ENCODE data around the gene TMEM106B.
"Not testable (repeated sequence)": the region's sequence is repeated elsewhere in the genome, so short reads cannot be mapped to it uniquely, and the experiment has no call there.

TMEM106B gene

DNA sequence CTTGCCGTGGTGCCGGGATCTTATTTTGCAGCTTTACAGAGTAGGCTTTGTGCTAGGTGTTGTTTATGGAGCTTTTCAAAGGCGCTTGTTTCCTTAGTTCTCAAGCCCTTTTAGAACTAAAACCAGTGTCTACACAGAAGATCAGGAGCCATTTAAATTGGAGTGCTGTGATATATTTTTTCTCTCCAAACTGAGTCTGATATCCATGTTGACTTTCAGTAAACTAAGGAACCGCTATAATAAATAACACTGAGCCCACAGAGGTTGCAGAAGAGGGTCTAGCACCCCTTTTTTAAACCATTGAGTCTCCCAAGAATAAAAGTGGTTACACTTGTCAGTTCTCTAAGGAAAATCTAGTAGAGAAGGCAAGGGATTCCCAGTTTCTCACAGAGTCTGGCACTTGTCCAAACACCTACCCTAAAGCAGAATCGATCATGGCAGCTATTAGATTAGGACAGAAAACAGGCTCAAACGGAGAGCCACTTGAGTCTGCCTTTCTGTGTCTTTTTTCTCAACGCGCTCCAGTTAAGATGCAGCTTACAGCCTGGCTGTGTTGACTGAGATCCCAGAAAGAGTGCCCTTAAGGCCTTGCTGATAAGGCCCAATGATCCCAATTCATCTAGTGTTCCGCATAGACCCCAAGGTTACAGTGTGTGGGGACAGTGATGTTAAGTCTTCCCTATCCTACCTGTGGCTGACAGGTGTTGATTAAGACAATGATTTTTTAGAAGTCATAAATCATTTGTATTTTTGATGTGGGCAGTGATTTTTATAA lies 804 bp downstream of the TMEM106B start:
- peak overlapping the region; percentile 92 for H3K27ac ChIP-seq
- POLR2A ChIA-PET (ENCODE audit: low non-redundant PET), result no interaction called here
- TF ChIP-seq, protein P1, sequence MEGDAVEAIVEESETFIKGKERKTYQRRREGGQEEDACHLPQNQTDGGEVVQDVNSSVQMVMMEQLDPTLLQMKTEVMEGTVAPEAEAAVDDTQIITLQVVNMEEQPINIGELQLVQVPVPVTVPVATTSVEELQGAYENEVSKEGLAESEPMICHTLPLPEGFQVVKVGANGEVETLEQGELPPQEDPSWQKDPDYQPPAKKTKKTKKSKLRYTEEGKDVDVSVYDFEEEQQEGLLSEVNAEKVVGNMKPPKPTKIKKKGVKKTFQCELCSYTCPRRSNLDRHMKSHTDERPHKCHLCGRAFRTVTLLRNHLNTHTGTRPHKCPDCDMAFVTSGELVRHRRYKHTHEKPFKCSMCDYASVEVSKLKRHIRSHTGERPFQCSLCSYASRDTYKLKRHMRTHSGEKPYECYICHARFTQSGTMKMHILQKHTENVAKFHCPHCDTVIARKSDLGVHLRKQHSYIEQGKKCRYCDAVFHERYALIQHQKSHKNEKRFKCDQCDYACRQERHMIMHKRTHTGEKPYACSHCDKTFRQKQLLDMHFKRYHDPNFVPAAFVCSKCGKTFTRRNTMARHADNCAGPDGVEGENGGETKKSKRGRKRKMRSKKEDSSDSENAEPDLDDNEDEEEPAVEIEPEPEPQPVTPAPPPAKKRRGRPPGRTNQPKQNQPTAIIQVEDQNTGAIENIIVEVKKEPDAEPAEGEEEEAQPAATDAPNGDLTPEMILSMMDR (conservative IDR thresholded peaks at IDR 0.05; ENCODE audit: low read depth), result no peak
- CTCF ChIA-PET, result interaction anchor here (0.6 kb wide), 2 partner anchors 138 to 216 kb away, joined by 3 read pairs; no protein-coding TSS in a partner anchor
- DNase-seq (ENCODE audit: low spot score), result peak; percentile 1

DNA sequence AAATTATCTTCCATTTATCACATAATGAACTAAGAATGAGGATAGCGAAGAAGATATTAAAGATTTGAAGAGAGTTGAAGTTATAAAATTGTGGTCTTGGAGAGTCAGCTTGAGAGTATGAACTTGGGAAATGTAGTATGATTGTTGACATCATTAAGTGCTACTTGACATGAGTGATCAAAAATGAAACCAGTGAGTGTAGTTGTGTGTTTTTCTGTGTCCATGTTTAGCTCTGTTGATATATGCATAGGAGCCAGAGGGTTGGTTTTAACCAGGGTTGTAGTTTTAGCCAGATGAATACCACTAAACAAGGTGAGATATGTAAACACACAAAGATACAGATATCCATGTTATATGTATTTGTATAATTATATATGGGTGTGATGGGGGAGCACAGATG lies 6.2 kb downstream of the TMEM106B start:
- DNase-seq (ENCODE audit: low spot score), result no peak
- POLR2A ChIA-PET (ENCODE audit: low non-redundant PET), result no interaction called here
- TF ChIP-seq, protein P1 (conservative IDR thresholded peaks at IDR 0.05; ENCODE audit: low read depth), result no peak
- H3K27ac ChIP-seq, result no peak overlapping the region
- CTCF ChIA-PET, result interaction anchor here (0.7 kb wide), 1 partner anchor 67 kb away, joined by 3 read pairs; no protein-coding TSS in a partner anchor

DNA sequence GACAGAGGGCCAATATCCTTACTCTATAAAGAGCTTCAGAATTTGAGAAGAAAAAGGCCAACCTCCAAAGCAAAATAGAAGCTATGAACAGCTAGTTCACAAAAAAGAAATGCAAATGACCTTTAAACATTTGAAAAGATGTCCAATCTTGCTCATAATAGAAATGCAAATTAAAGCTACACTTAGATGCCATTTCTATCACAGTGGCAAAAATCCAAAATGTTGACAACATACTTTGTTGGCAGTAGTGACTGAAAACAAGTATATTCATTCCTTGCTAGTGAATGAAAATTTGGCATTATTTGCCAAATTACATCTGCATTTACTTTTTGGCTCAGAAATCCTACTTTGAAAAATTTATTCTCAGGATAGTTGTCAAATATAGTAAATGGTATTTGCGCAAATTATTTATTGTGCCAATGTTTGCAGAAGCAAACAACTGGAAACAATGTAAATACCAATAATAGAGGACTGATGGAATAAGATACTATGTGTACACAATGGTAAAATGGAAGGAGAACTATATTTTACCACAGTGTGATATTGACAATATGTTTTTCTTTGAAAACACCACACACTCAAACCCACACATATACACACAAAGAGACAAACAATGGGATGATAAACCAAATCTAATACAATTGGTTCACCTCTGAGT lies 9.4 kb downstream of the TMEM106B start:
- H3K27ac ChIP-seq, result no peak overlapping the region
- POLR2A ChIA-PET (ENCODE audit: low non-redundant PET), result no interaction called here
- TF ChIP-seq, protein P1 (conservative IDR thresholded peaks at IDR 0.05; ENCODE audit: low read depth), result no peak
- CTCF ChIA-PET, result no interaction called here
- no peak for DNase-seq (ENCODE audit: low spot score)

DNA sequence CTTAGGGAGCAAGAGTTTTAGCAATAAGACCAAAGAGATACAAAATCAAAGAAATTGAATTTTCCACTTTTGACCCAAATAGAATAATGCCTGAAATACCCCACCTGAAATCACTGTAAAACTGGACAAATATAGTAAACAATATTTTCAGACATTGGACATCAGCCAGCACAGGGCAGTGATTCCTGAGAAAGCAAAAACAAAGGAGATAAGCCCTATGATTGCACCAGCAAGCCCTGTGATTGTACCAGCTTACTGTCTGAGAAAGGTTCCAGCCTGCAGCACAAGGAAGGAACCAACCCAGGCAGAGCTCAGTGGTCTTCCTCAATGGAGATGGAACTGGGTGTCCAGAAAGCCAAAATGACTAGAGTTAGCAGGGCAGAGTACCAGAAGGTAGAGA lies 10.3 kb downstream of the TMEM106B start:
- CTCF ChIA-PET, result no interaction called here
- TF ChIP-seq, protein P1 (conservative IDR thresholded peaks at IDR 0.05; ENCODE audit: low read depth), result no peak
- POLR2A ChIA-PET (ENCODE audit: low non-redundant PET), result no interaction called here
- H3K27ac ChIP-seq, result no peak overlapping the region
- DNase-seq (ENCODE audit: low spot score), result no peak

DNA sequence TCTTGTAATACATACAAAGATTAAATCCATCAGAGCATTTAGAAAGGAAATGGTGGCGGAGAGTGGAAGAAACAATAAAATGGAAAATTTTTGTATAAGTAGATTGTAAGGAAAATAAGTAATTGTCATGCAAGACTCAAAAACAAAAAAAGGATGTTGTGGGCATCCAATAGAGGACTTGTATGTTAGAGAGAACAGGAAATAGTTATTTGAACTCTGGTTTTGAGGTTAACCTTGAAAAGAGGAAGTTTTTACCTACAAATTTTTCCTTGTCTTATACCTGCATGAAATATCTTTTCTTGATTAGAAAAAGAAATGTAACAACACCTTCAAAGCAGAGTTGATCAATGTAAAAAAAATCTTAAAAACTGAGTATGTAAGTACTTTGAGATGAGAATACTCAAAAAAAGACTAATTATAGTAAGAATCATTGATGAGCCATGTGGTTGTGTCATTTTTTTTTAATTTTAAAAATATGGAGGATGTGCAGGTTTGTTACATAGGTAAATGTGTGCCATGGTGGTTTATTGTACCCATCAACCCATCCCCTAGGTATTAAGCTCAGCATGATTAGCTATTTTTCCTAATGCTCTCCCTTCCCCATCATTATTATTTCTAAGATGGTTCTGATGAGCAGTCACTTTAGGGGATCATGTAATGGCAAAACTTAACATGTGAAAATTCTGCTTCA lies 11.9 kb downstream of the TMEM106B start:
- POLR2A ChIA-PET (ENCODE audit: low non-redundant PET), result no interaction called here
- no peak overlapping the region for H3K27ac ChIP-seq
- CTCF ChIA-PET, result no interaction called here
- TF ChIP-seq, protein P1 (conservative IDR thresholded peaks at IDR 0.05; ENCODE audit: low read depth), result no peak
- DNase-seq (ENCODE audit: low spot score), result no peak

DNA sequence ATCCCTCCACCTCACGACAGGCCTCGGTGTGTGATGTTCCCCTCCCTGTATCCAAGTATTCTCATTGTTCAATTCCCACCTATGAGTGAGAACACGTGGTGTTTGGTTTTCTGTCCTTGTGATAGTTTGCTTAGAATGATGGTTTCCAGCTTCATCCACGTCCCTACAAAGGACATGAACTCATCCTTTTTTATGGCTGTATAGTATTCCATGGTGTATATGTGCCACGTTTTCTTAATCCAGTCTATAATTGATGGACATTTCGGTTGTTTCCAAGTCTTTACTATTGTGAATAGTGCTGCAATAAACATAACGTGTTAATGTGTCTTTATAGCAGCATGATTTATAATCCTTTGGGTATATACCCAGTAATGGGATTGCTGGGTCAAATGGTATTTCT lies 13.9 kb downstream of the TMEM106B start:
- POLR2A ChIA-PET (ENCODE audit: low non-redundant PET); H3K27ac ChIP-seq; DNase-seq (ENCODE audit: low spot score): not testable (repeated sequence)
- CTCF ChIA-PET, result interaction anchor here (0.6 kb wide), 1 partner anchor 162 kb away, joined by 3 read pairs; no protein-coding TSS in a partner anchor
